GM21526 (cell line): ENCODE data around the gene PDE6D.

Source experiments
- ATAC-seq: cut with Tn5 transposase; IDR thresholded peaks from one replicate; pipeline ENCODE4 v1.9.1; 2021; ENCODE audit warnings: moderate library complexity; ENCODE audit not compliant: unreplicated experiment, low FRiP score

Gene PDE6D

GRCh38 chr2:231780909-231781797, at the start of gene PDE6D:
Gene PDE6D, minus strand, starts transcription at chr2:231781282. Its CDS starts 168 bp downstream, at chr2:231781114.
- ATAC-seq, result peak; percentile 83

- ATAC-seq, result no peak
Measured at GRCh38 chr2:231821908-231822307, 40.8 kb upstream of the PDE6D start.

- no peak for ATAC-seq
Measured at GRCh38 chr2:231820786-231821303, 39.8 kb upstream of the PDE6D start.

GRCh38 chr2:231819447-231820042, 38.5 kb upstream of the PDE6D start:
- ATAC-seq, result no peak

- no peak for ATAC-seq
Measured at GRCh38 chr2:231816327-231817026, 35.4 kb upstream of the PDE6D start.

- no peak for ATAC-seq
Measured at GRCh38 chr2:231810905-231811304, 29.8 kb upstream of the PDE6D start.

GRCh38 chr2:231807020-231807419, 25.9 kb upstream of the PDE6D start:
- no peak for ATAC-seq

GRCh38 chr2:231803501-231804138, 22.5 kb upstream of the PDE6D start:
- no peak for ATAC-seq

- ATAC-seq, result no peak
Measured at GRCh38 chr2:231800493-231801091, 19.5 kb upstream of the PDE6D start.

- no peak for ATAC-seq
Measured at GRCh38 chr2:231795525-231796327, 14.6 kb upstream of the PDE6D start.

- no peak for ATAC-seq
Measured at GRCh38 chr2:231794383-231794782, 13.3 kb upstream of the PDE6D start.

GRCh38 chr2:231791107-231791506, 10.0 kb upstream of the PDE6D start:
- ATAC-seq, result no peak

- no peak for ATAC-seq
Measured at GRCh38 chr2:231786917-231787292, 5.8 kb upstream of the PDE6D start.

GRCh38 chr2:231786177-231786916, 5.3 kb upstream of the PDE6D start, which contains the start of gene COPS7B:
Gene COPS7B, plus strand, starts transcription at chr2:231786445. Its CDS starts 2,126 bp downstream, at chr2:231788571.
- peak; percentile 66 for ATAC-seq

- peak; percentile 4 for ATAC-seq
Measured at GRCh38 chr2:231785822-231786176, 4.7 kb upstream of the PDE6D start.

- no peak for ATAC-seq
Measured at GRCh38 chr2:231785413-231785812, 4.3 kb upstream of the PDE6D start.

GRCh38 chr2:231781798-231782726, 980 bp upstream of the PDE6D start:
- ATAC-seq, result no peak
